ENCODE results near the gene TIGIT.

GRCh38 chr3:114290911-114291901 lies 2.6 kb upstream of the TIGIT start:
- TF ChIP-seq MTA3 (CRISPR knock-in tag; IDR thresholded peaks at IDR 0.05) (no peak), ZNF232 (CRISPR knock-in tag; IDR thresholded peaks at IDR 0.05; ENCODE audit: borderline replicate concordance) (no peak), SUZ12 (IDR thresholded peaks at IDR 0.05; ENCODE audit: low read depth, low read length) (no peak), SMARCC2 (IDR thresholded peaks at IDR 0.05) (no peak), KMT2A (CRISPR knock-in tag; IDR thresholded peaks at IDR 0.05) (no peak), CHD4 (IDR thresholded peaks at IDR 0.05; ENCODE audit: borderline replicate concordance, low read length) (no peak), ZNF430 (CRISPR knock-in tag; IDR thresholded peaks at IDR 0.05) (no peak), ZNF17 (CRISPR knock-in tag; IDR thresholded peaks at IDR 0.05) (no peak), KDM2A (CRISPR knock-in tag; IDR thresholded peaks at IDR 0.05; ENCODE audit: borderline replicate concordance, low read depth) (peak; percentile 40; the same call in 1 of the 2 replicates), KLF9 (CRISPR knock-in tag; IDR thresholded peaks at IDR 0.05; ENCODE audit: low read depth) (no peak), ZIK1 (CRISPR knock-in tag; IDR thresholded peaks at IDR 0.05; ENCODE audit: borderline replicate concordance, low read depth) (no peak), ZUFSP (CRISPR knock-in tag; IDR thresholded peaks at IDR 0.05; ENCODE audit: borderline replicate concordance) (no peak)
- TF ChIP-seq, protein P1, sequence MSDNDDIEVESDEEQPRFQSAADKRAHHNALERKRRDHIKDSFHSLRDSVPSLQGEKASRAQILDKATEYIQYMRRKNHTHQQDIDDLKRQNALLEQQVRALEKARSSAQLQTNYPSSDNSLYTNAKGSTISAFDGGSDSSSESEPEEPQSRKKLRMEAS (IDR thresholded peaks at IDR 0.05): no peak
- TF ChIP-seq, protein P2, sequence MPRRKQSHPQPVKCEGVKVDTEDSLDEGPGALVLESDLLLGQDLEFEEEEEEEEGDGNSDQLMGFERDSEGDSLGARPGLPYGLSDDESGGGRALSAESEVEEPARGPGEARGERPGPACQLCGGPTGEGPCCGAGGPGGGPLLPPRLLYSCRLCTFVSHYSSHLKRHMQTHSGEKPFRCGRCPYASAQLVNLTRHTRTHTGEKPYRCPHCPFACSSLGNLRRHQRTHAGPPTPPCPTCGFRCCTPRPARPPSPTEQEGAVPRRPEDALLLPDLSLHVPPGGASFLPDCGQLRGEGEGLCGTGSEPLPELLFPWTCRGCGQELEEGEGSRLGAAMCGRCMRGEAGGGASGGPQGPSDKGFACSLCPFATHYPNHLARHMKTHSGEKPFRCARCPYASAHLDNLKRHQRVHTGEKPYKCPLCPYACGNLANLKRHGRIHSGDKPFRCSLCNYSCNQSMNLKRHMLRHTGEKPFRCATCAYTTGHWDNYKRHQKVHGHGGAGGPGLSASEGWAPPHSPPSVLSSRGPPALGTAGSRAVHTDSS (CRISPR knock-in tag; conservative IDR thresholded peaks at IDR 0.05): no peak

Measured in HepG2 (cell line).